CD14-positive monocyte (primary cell): Measurements from ENCODE around the gene NAA35. TPM values are rescaled to one million over a fixed set of nuclear protein-coding genes. Genes with fewer than 3 reads are reported as not detected.

ENCODE experiments used
- DNase-seq, 3 donors: peaks; one replicate each; pipeline ENCODE4 v3.0.0-alpha.2; 2011 to 2022
- H2AFZ ChIP-seq: 2 replicates; pipeline ENCODE4 v1.6.0; 2012; ENCODE audit warnings: mild to moderate bottlenecking, low read depth, low read length, inconsistent platforms; ENCODE audit not compliant: insufficient read depth, poor library complexity, severe bottlenecking
- H3K27ac ChIP-seq, 2 donors: 1 replicate in 1 of 2; 2 replicates in 1 of 2; pipeline ENCODE4 v1.5.1; 2012 to 2013; ENCODE audit warnings: low read length in 2 of 2, control low read depth in 1 of 2, inconsistent platforms in 1 of 2, low read depth in 1 of 2, mild to moderate bottlenecking in 1 of 2
- H3K27me3 ChIP-seq, 2 donors: one replicate each; pipeline versions ENCODE4 v1.6.0 to v1.6.1; 2011 to 2013; ENCODE audit warnings: low read length in 2 of 2; ENCODE audit not compliant: control insufficient read depth in 2 of 2, insufficient read depth in 2 of 2
- H3K36me3 ChIP-seq, 2 donors: replicated peaks in 1 of 2; 1 replicate in 1 of 2; 2 replicates in 1 of 2; pipeline versions ENCODE4 v1.5.1 to v1.6.1; 2012 to 2013; ENCODE audit warnings: low read length in 2 of 2, control low read depth in 1 of 2, inconsistent platforms in 1 of 2, mild to moderate bottlenecking in 1 of 2; ENCODE audit not compliant: insufficient read depth in 2 of 2, control insufficient read depth in 1 of 2
- H3K4me1 ChIP-seq, 2 donors: 1 replicate in 1 of 2; 2 replicates in 1 of 2; pipeline versions ENCODE4 v1.5.1 to v1.6.1; 2012 to 2013; ENCODE audit warnings: low read length in 2 of 2, control low read depth in 1 of 2, inconsistent platforms in 1 of 2, mild to moderate bottlenecking in 1 of 2, moderate library complexity in 1 of 2; ENCODE audit not compliant: insufficient read depth in 2 of 2, control insufficient read depth in 1 of 2
- H3K4me2 ChIP-seq: replicated peaks from 2 replicates; pipeline ENCODE3; 2012; ENCODE audit warnings: low read length, moderate library complexity, mild to moderate bottlenecking; ENCODE audit not compliant: poor library complexity, severe bottlenecking; ENCODE audit errors: extremely low read depth
- H3K4me3 ChIP-seq, 3 experiments: fragments of 200-600 bp in 1 of 3; sonication (generic) in 1 of 3; replicated peaks in 1 of 3; 1 replicate in 2 of 3; 2 replicates in 1 of 3; pipeline ENCODE4 v1.5.1; 2011 to 2013; ENCODE audit warnings: low read length in 3 of 3, mild to moderate bottlenecking in 3 of 3, control low read depth in 2 of 3, low read depth in 2 of 3, inconsistent platforms in 1 of 3, moderate library complexity in 1 of 3
- H3K79me2 ChIP-seq: 2 replicates; pipeline ENCODE4 v1.6.0; 2012; ENCODE audit warnings: mild to moderate bottlenecking, control low read depth, inconsistent platforms, low read length, moderate library complexity; ENCODE audit not compliant: insufficient read depth
- H3K9ac ChIP-seq: 2 replicates; pipeline ENCODE4 v1.6.0; 2017; ENCODE audit warnings: low read length, mild to moderate bottlenecking; ENCODE audit not compliant: insufficient read depth, poor library complexity, severe bottlenecking
- H3K9me3 ChIP-seq, 2 donors: replicated peaks in 1 of 2; 1 replicate in 1 of 2; 2 replicates in 1 of 2; pipeline versions ENCODE4 v1.5.1 to v1.6.1; 2012 to 2013; ENCODE audit warnings: low read length in 2 of 2, control low read depth in 1 of 2; ENCODE audit not compliant: control insufficient read depth in 1 of 2, insufficient read depth in 1 of 2
- H4K20me1 ChIP-seq: 2 replicates; pipeline ENCODE4 v1.6.0; 2012; ENCODE audit warnings: mild to moderate bottlenecking, low read length, control low read depth, moderate library complexity; ENCODE audit not compliant: insufficient read depth
- H3K27ac Mint-ChIP-seq, 7 donors: one replicate each; pipeline ENCODE4 v1.8.0; 2020; ENCODE audit warnings: mild to moderate bottlenecking in 7 of 7, mixed read lengths in 7 of 7, moderate library complexity in 6 of 7, inconsistent platforms in 2 of 7
- H3K27me3 Mint-ChIP-seq, 3 donors: one replicate each; pipeline ENCODE4 v1.8.0; 2021 to 2022; ENCODE audit warnings: low read depth in 3 of 3, mild to moderate bottlenecking in 3 of 3, mixed read lengths in 3 of 3, moderate library complexity in 3 of 3, inconsistent platforms in 1 of 3
- H3K36me3 Mint-ChIP-seq, 2 donors: one replicate each; pipeline ENCODE4 v1.8.0; 2020; ENCODE audit warnings: mixed read lengths in 2 of 2, inconsistent platforms in 1 of 2, mild to moderate bottlenecking in 1 of 2
- H3K4me1 Mint-ChIP-seq: one replicate; pipeline ENCODE4 v1.8.0; 2020; ENCODE audit warnings: mild to moderate bottlenecking, mixed read lengths
- H3K4me3 Mint-ChIP-seq, 2 donors: one replicate each; pipeline ENCODE4 v1.8.0; 2020; ENCODE audit warnings: mild to moderate bottlenecking in 2 of 2, mixed read lengths in 2 of 2, moderate library complexity in 1 of 2
- H3K9me3 Mint-ChIP-seq, 7 donors: one replicate each; pipeline ENCODE4 v1.8.0; 2020 to 2022; ENCODE audit warnings: mixed read lengths in 7 of 7, mild to moderate bottlenecking in 6 of 7, moderate library complexity in 6 of 7, inconsistent platforms in 2 of 7
- CTCF ChIP-seq: fragments of 200-600 bp; IDR thresholded peaks from one replicate; pipeline ENCODE4 v1.8.0; 2022; ENCODE audit warnings: antibody characterized with exemption, mild to moderate bottlenecking
- WGBS: methylation state at CpG from one replicate; pipeline ENCODE4 v1.1.5; 2013; ENCODE audit warnings: missing lambda C conversion rate; ENCODE audit not compliant: insufficient coverage; 5-methylcytosine and 5-hydroxymethylcytosine counted together
- intact Hi-C, 2 donors: fragments of 100-400 bp; cut with micrococcal nuclease; formaldehyde crosslinking; loops; one replicate each; pipeline versions ENCODE4 v1.15.0 to v1.15.1; 2023
- polyA plus RNA-seq, 3 donors: library from polyadenylated mRNA; depleted of rRNA in 1 of 3; unstranded in 2 of 3; stranded (reverse) in 1 of 3; fragments of 300-500 nt in 2 of 3; fragments of >200 nt in 1 of 3; fragmentation: Illumina TruSeq in 2 of 3; gene quantifications; 1 replicate in 2 of 3; 2 replicates in 1 of 3; pipeline ENCODE4 v1.2.3, GENCODE V29; 2012 to 2021

Gene NAA35
- polyA plus RNA-seq, 3 donors = 4.4 to 8.7 (median 5.6) TPM

GRCh38 chr9:85895685-85896084 lies 45.3 kb upstream of the NAA35 start:
- Mint-ChIP-seq H3K27ac (no peak overlapping the region), H3K9me3 (peaks cover 0 to 13% (median 2%) of the 10 kb centered on the region in 7 donors), H3K4me3 (no peak overlapping the region), H3K27me3 (peaks cover 0 to 2% (median 1%) of the 10 kb centered on the region in 3 donors), H3K4me1 (peaks cover 10% of the 10 kb centered on the region), H3K36me3 (no peaks in the 10 kb centered on the region)
- H3K4me3 ChIP-seq = no peak overlapping the region
- H3K9me3 ChIP-seq = peaks cover 0 to 4% of the 10 kb centered on the region in 2 donors
- intact Hi-C loops = no loop called here
- H3K27ac ChIP-seq = no peak overlapping the region
- no peak overlapping the region for H3K4me2 ChIP-seq
- no peaks in the 10 kb centered on the region for H4K20me1 ChIP-seq
- peaks cover 4 to 6% of the 10 kb centered on the region in 2 donors for H3K4me1 ChIP-seq
- WGBS = no CpG with 5 or more reads among the region's 2 CpGs
- no peak for TF ChIP-seq CTCF
- H2AFZ ChIP-seq = no peak overlapping the region
- H3K79me2 ChIP-seq = no peaks in the 10 kb centered on the region
- H3K9ac ChIP-seq = no peak overlapping the region
- no peak for DNase-seq
- no peaks in the 10 kb centered on the region for H3K36me3 ChIP-seq
- no peaks in the 10 kb centered on the region for H3K27me3 ChIP-seq

- DNase-seq = no peak
- no peak for TF ChIP-seq CTCF
- Histone ChIP-seq H3K4me3 (no peak overlapping the region), H3K27me3 (no peaks in the 10 kb centered on the region), H3K9me3 (no peaks in the 10 kb centered on the region), H3K79me2 (no peaks in the 10 kb centered on the region), H3K4me1 (peaks cover 4 to 6% of the 10 kb centered on the region in 2 donors), H3K4me2 (peak overlapping the region; percentile 25), H3K27ac (no peak overlapping the region), H3K9ac (no peak overlapping the region), H4K20me1 (no peaks in the 10 kb centered on the region), H2AFZ (peak overlapping the region; percentile 5), H3K36me3 (no peaks in the 10 kb centered on the region)
- intact Hi-C loops = no loop called here
- H3K36me3 Mint-ChIP-seq = no peaks in the 10 kb centered on the region
- H3K27ac Mint-ChIP-seq = peak overlapping the region in 1 of 7 donors; percentile 3
- no CpG with 5 or more reads among the region's 4 CpGs for WGBS
- H3K4me1 Mint-ChIP-seq = peaks cover 10% of the 10 kb centered on the region
- peaks cover 0 to 6% (median 2%) of the 10 kb centered on the region in 7 donors for H3K9me3 Mint-ChIP-seq
- peak overlapping the region; percentile 45 to 76 for H3K4me3 Mint-ChIP-seq
- H3K27me3 Mint-ChIP-seq = peaks cover 0 to 2% (median 1%) of the 10 kb centered on the region in 3 donors
Observed at GRCh38 chr9:85897848-85898247, 43.1 kb upstream of the NAA35 start.
